ENCODE data around the gene SMIM5.

DNA sequence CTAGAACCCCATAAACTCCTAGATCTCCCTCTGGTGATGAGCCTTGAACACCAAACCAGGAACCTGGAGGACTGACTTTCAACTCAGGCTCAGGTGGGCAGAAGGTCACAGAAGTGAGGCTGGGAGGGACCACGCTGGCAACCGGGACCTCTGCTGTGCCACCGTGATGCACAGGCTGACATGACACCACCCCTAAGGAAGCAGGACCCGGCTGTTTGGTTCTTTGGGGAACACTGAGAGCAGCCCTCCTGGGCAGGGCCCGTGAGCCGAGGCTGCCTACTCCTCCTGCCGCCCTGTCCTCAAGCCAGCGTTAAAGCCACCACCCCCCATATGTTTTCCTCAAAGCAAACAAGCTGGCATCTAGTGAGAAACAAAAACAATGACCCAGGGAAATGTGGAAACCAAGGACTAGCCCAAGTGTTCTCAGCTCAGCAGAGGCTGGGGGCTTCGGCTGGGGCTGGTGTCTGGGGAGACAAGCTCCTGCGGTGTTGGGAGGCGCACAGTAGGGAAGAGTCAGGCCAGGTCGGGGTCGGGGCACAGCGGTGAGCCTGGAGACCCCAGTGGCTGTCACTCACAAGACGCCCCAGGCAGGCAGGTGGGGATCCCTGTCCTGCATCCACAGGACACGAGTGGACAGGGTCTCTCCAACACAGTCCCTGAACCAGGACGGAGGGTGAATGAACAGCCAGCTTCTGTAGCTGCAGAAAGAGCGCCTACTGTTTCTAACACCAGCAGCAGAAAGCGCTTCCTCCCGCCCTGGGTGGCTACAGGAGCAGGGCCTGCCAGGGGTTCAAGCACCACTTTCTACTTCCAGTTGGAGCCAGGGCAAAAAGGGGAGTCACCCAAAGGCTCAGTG is 1.7 kb downstream of the SMIM5 start:
- TF ChIP-seq POLR2A (IDR thresholded peaks at IDR 0.05; ENCODE audit: low read length) (no peak), GATA1 (IDR thresholded peaks at IDR 0.05; ENCODE audit: low read depth, low read length) (no peak)
